ENCODE data around the gene SAE1.

The SAE1 gene

GRCh38 chr19:47112997-47113849 is 17.4 kb upstream of the SAE1 start, which contains the start of gene ZC3H4:
Gene ZC3H4 (minus strand): TSS chr19:47113776. CDS start chr19:47112584, 1,192 bp downstream.
- no peak for TF ChIP-seq EZH2 (IDR thresholded peaks at IDR 0.05; ENCODE audit: borderline replicate concordance, low read depth, low read length, severe bottlenecking)
- TF ChIP-seq, protein P1, sequence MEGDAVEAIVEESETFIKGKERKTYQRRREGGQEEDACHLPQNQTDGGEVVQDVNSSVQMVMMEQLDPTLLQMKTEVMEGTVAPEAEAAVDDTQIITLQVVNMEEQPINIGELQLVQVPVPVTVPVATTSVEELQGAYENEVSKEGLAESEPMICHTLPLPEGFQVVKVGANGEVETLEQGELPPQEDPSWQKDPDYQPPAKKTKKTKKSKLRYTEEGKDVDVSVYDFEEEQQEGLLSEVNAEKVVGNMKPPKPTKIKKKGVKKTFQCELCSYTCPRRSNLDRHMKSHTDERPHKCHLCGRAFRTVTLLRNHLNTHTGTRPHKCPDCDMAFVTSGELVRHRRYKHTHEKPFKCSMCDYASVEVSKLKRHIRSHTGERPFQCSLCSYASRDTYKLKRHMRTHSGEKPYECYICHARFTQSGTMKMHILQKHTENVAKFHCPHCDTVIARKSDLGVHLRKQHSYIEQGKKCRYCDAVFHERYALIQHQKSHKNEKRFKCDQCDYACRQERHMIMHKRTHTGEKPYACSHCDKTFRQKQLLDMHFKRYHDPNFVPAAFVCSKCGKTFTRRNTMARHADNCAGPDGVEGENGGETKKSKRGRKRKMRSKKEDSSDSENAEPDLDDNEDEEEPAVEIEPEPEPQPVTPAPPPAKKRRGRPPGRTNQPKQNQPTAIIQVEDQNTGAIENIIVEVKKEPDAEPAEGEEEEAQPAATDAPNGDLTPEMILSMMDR (IDR thresholded peaks at IDR 0.05; ENCODE audit: borderline replicate concordance, extremely low read depth, low read length, poor library complexity, severe bottlenecking), result no peak
- H4K20me1 ChIP-seq (ENCODE audit: insufficient read depth, low read length), result peaks cover 5% of the 10 kb centered on the region; the same call in 1 of the 2 replicates
- H3K27me3 ChIP-seq (ENCODE audit: insufficient read depth, low read length, poor library complexity), result no peaks in the 10 kb centered on the region
- peak within 1 kb of the TSS; percentile 100 for H3K9ac ChIP-seq (ENCODE audit: low read depth, low read length)
- no peaks in the 10 kb centered on the region for H3K9me3 ChIP-seq (ENCODE audit: insufficient read depth, low read length, severe bottlenecking)
- peaks cover 35% of the 10 kb centered on the region for H3K4me1 ChIP-seq (ENCODE audit: insufficient read depth, low read length)
- peak within 1 kb of the TSS; percentile 88 for H2AFZ ChIP-seq (ENCODE audit: low read depth, low read length)
- H3K4me3 ChIP-seq (ENCODE audit: low read depth in 1 of 2, low read length in 2 of 2), result peak within 1 kb of the TSS; percentile 66 to 87
- ATAC-seq (ENCODE audit: insufficient read depth, low read depth), result peak; percentile 87
- H3K36me3 ChIP-seq (ENCODE audit: insufficient read depth, low read length), result peaks cover 26% of the 10 kb centered on the region
- peak within 1 kb of the TSS; percentile 77 for H3K4me2 ChIP-seq (ENCODE audit: insufficient read depth, low read length)
- H3K27ac ChIP-seq (ENCODE audit: low read length), result peak within 1 kb of the TSS; percentile 96
- DNase-seq, result peak; percentile 100
- peaks cover 38% of the 10 kb centered on the region for H3K79me2 ChIP-seq (ENCODE audit: insufficient read depth, low read length)

- Histone ChIP-seq H3K9ac (ENCODE audit: low read depth, low read length) (peak overlapping the region; percentile 100), H2AFZ (ENCODE audit: low read depth, low read length) (peak overlapping the region; percentile 60; the same call in 1 of the 2 replicates), H3K27ac (ENCODE audit: low read length) (peak overlapping the region; percentile 96; the same call in 1 of the 2 replicates), H3K4me1 (ENCODE audit: insufficient read depth, low read length) (peaks cover 28% of the 10 kb centered on the region), H3K27me3 (ENCODE audit: insufficient read depth, low read length, poor library complexity) (no peaks in the 10 kb centered on the region), H4K20me1 (ENCODE audit: insufficient read depth, low read length) (peaks cover 5% of the 10 kb centered on the region; the same call in 1 of the 2 replicates), H3K4me3 (ENCODE audit: low read depth in 1 of 2, low read length in 2 of 2) (peak overlapping the region; percentile 40 to 87; a peak in 3 of 4 replicates), H3K36me3 (ENCODE audit: insufficient read depth, low read length) (peaks cover 24% of the 10 kb centered on the region), H3K9me3 (ENCODE audit: insufficient read depth, low read length, severe bottlenecking) (no peaks in the 10 kb centered on the region), H3K79me2 (ENCODE audit: insufficient read depth, low read length) (peaks cover 30% of the 10 kb centered on the region), H3K4me2 (ENCODE audit: insufficient read depth, low read length) (peak overlapping the region; percentile 77)
- ATAC-seq (ENCODE audit: insufficient read depth, low read depth), result no peak
- TF ChIP-seq EZH2 (IDR thresholded peaks at IDR 0.05; ENCODE audit: borderline replicate concordance, low read depth, low read length, severe bottlenecking), result no peak
- DNase-seq, result no peak
These were observed 16.6 kb upstream of the SAE1 start for GRCh38 chr19:47113850-47114651.

- TF ChIP-seq EZH2 (IDR thresholded peaks at IDR 0.05; ENCODE audit: borderline replicate concordance, low read depth, low read length, severe bottlenecking), result no peak
- TF ChIP-seq, protein P1 (IDR thresholded peaks at IDR 0.05; ENCODE audit: borderline replicate concordance, extremely low read depth, low read length, poor library complexity, severe bottlenecking), result no peak
- Histone ChIP-seq H3K4me3 (ENCODE audit: low read depth in 1 of 2, low read length in 2 of 2) (no peak overlapping the region), H2AFZ (ENCODE audit: low read depth, low read length) (no peak overlapping the region), H3K36me3 (ENCODE audit: insufficient read depth, low read length) (no peaks in the 10 kb centered on the region), H3K9ac (ENCODE audit: low read depth, low read length) (no peak overlapping the region), H3K4me1 (ENCODE audit: insufficient read depth, low read length) (no peaks in the 10 kb centered on the region), H3K9me3 (ENCODE audit: insufficient read depth, low read length, severe bottlenecking) (no peaks in the 10 kb centered on the region), H3K79me2 (ENCODE audit: insufficient read depth, low read length) (no peaks in the 10 kb centered on the region), H3K4me2 (ENCODE audit: insufficient read depth, low read length) (no peak overlapping the region), H3K27me3 (ENCODE audit: insufficient read depth, low read length, poor library complexity) (no peaks in the 10 kb centered on the region), H3K27ac (ENCODE audit: low read length) (no peak overlapping the region), H4K20me1 (ENCODE audit: insufficient read depth, low read length) (no peaks in the 10 kb centered on the region)
- no peak for DNase-seq
- ATAC-seq (ENCODE audit: insufficient read depth, low read depth), result no peak
These were observed 10.1 kb upstream of the SAE1 start for GRCh38 chr19:47120470-47121067.

All from DND-41 (cell line).